Dendritic cell treated with granulocyte-macrophage colony-stimulating factor and Interleukin-4, amounts not matched to agents 40 ng/mL and 50 ng/mL, for 4 days (primary cell): ENCODE measurements around the gene KRT77.

Experiments
- H3K27ac Mint-ChIP-seq: one replicate; pipeline ENCODE4 v1.8.0; 2022; ENCODE audit warnings: mild to moderate bottlenecking, mixed read lengths
- H3K27me3 Mint-ChIP-seq: one replicate; pipeline ENCODE4 v1.8.0; 2022; ENCODE audit warnings: mild to moderate bottlenecking, mixed read lengths
- H3K36me3 Mint-ChIP-seq: one replicate; pipeline ENCODE4 v1.8.0; 2022; ENCODE audit warnings: low read depth, mixed read lengths
- H3K4me1 Mint-ChIP-seq: one replicate; pipeline ENCODE4 v1.8.0; 2022; ENCODE audit warnings: low read depth, mixed read lengths
- H3K4me3 Mint-ChIP-seq: one replicate; pipeline ENCODE4 v1.8.0; 2022; ENCODE audit warnings: mild to moderate bottlenecking, moderate library complexity, mixed read lengths
- H3K9me3 Mint-ChIP-seq: one replicate; pipeline ENCODE4 v1.8.0; 2022; ENCODE audit warnings: mixed read lengths
- intact Hi-C: fragments of 100-400 bp; cut with micrococcal nuclease; formaldehyde crosslinking; loops from one replicate; pipeline ENCODE4 v1.15.0; 2022

Gene KRT77

GRCh38 chr12:52684431-52684830, 18.9 kb downstream of the KRT77 start:
- H3K4me1 Mint-ChIP-seq: no peaks in the 10 kb centered on the region
- H3K9me3 Mint-ChIP-seq: no peaks in the 10 kb centered on the region
- intact Hi-C loops: no loop called here
- no peak overlapping the region for H3K4me3 Mint-ChIP-seq
- H3K36me3 Mint-ChIP-seq: no peaks in the 10 kb centered on the region
- no peak overlapping the region for H3K27ac Mint-ChIP-seq
- peaks cover 17% of the 10 kb centered on the region for H3K27me3 Mint-ChIP-seq

- no peak overlapping the region for H3K4me3 Mint-ChIP-seq
- H3K9me3 Mint-ChIP-seq: no peaks in the 10 kb centered on the region
- H3K4me1 Mint-ChIP-seq: no peaks in the 10 kb centered on the region
- no peaks in the 10 kb centered on the region for H3K36me3 Mint-ChIP-seq
- H3K27ac Mint-ChIP-seq: no peak overlapping the region
- peaks cover 14% of the 10 kb centered on the region for H3K27me3 Mint-ChIP-seq
- intact Hi-C loops: loop anchor here (2.0 kb wide), 1 partner anchor 27 kb away; no protein-coding TSS in a partner anchor
Measured at GRCh38 chr12:52683575-52684300, 19.6 kb downstream of the KRT77 start.

- Mint-ChIP-seq H3K4me3 (no peak overlapping the region), H3K27ac (no peak overlapping the region), H3K9me3 (no peaks in the 10 kb centered on the region), H3K27me3 (peaks cover 11% of the 10 kb centered on the region), H3K4me1 (no peaks in the 10 kb centered on the region), H3K36me3 (no peaks in the 10 kb centered on the region)
- intact Hi-C loops: loop anchor here (2.0 kb wide), 1 partner anchor 28 kb away; no protein-coding TSS in a partner anchor
Measured at GRCh38 chr12:52682938-52683574, 20.3 kb downstream of the KRT77 start.

- no peaks in the 10 kb centered on the region for H3K9me3 Mint-ChIP-seq
- no peak overlapping the region for H3K4me3 Mint-ChIP-seq
- no peaks in the 10 kb centered on the region for H3K36me3 Mint-ChIP-seq
- intact Hi-C loops: loop anchor here (2.0 kb wide), 1 partner anchor 28 kb away; no protein-coding TSS in a partner anchor
- peaks cover 10% of the 10 kb centered on the region for H3K27me3 Mint-ChIP-seq
- no peaks in the 10 kb centered on the region for H3K4me1 Mint-ChIP-seq
- H3K27ac Mint-ChIP-seq: no peak overlapping the region
Measured at GRCh38 chr12:52682381-52682660, 21.0 kb downstream of the KRT77 start.

GRCh38 chr12:52681526-52682380, 21.6 kb downstream of the KRT77 start:
- H3K27me3 Mint-ChIP-seq: peaks cover 10% of the 10 kb centered on the region

GRCh38 chr12:52680363-52680762, 23.0 kb downstream of the KRT77 start, which contains the start of gene KRT1:
TSS of gene KRT1 (minus strand) at chr12:52680407. CDS start at chr12:52680348, 59 bp downstream.
- Mint-ChIP-seq H3K9me3 (no peaks in the 10 kb centered on the region), H3K4me3 (no peak within 1 kb of the TSS), H3K27me3 (peaks cover 10% of the 10 kb centered on the region), H3K4me1 (no peaks in the 10 kb centered on the region), H3K36me3 (no peaks in the 10 kb centered on the region), H3K27ac (no peak within 1 kb of the TSS)
- intact Hi-C loops: no loop called here

More at GRCh38 chr12:52681526-52682380, 21.6 kb downstream of the KRT77 start:
- intact Hi-C loops: loop anchor here (2.0 kb wide), 1 partner anchor 29 kb away; no protein-coding TSS in a partner anchor
- H3K4me1 Mint-ChIP-seq: no peaks in the 10 kb centered on the region
- no peak overlapping the region for H3K27ac Mint-ChIP-seq
- H3K36me3 Mint-ChIP-seq: no peaks in the 10 kb centered on the region
- H3K4me3 Mint-ChIP-seq: no peak overlapping the region
- H3K9me3 Mint-ChIP-seq: no peaks in the 10 kb centered on the region

- Mint-ChIP-seq H3K27ac (no peak overlapping the region), H3K36me3 (no peaks in the 10 kb centered on the region), H3K4me3 (no peak overlapping the region), H3K4me1 (no peaks in the 10 kb centered on the region), H3K27me3 (peaks cover 10% of the 10 kb centered on the region), H3K9me3 (no peaks in the 10 kb centered on the region)
- intact Hi-C loops: no loop called here
Measured at GRCh38 chr12:52679875-52680274, 23.4 kb downstream of the KRT77 start.

GRCh38 chr12:52677671-52678070, 25.7 kb downstream of the KRT77 start:
- Mint-ChIP-seq H3K36me3 (no peaks in the 10 kb centered on the region), H3K4me3 (no peak overlapping the region), H3K27me3 (peaks cover 8% of the 10 kb centered on the region), H3K27ac (no peak overlapping the region), H3K9me3 (no peaks in the 10 kb centered on the region), H3K4me1 (no peaks in the 10 kb centered on the region)
- intact Hi-C loops: no loop called here

GRCh38 chr12:52677126-52677525, 26.2 kb downstream of the KRT77 start:
- Mint-ChIP-seq H3K4me3 (no peak overlapping the region), H3K4me1 (no peaks in the 10 kb centered on the region), H3K9me3 (no peaks in the 10 kb centered on the region), H3K27me3 (peaks cover 8% of the 10 kb centered on the region), H3K27ac (no peak overlapping the region), H3K36me3 (no peaks in the 10 kb centered on the region)
- intact Hi-C loops: no loop called here

GRCh38 chr12:52676163-52676562, 27.2 kb downstream of the KRT77 start:
- H3K27ac Mint-ChIP-seq: no peak overlapping the region
- no peaks in the 10 kb centered on the region for H3K4me1 Mint-ChIP-seq
- intact Hi-C loops: no loop called here
- H3K36me3 Mint-ChIP-seq: no peaks in the 10 kb centered on the region
- H3K4me3 Mint-ChIP-seq: no peak overlapping the region
- H3K27me3 Mint-ChIP-seq: peaks cover 8% of the 10 kb centered on the region
- H3K9me3 Mint-ChIP-seq: no peaks in the 10 kb centered on the region

- no peaks in the 10 kb centered on the region for H3K36me3 Mint-ChIP-seq
- intact Hi-C loops: no loop called here
- no peaks in the 10 kb centered on the region for H3K4me1 Mint-ChIP-seq
- H3K27ac Mint-ChIP-seq: no peak overlapping the region
- no peaks in the 10 kb centered on the region for H3K9me3 Mint-ChIP-seq
- H3K4me3 Mint-ChIP-seq: no peak overlapping the region
- H3K27me3 Mint-ChIP-seq: peaks cover 8% of the 10 kb centered on the region
Measured at GRCh38 chr12:52675301-52675701, 28.0 kb downstream of the KRT77 start.

- Mint-ChIP-seq H3K36me3 (no peaks in the 10 kb centered on the region), H3K4me3 (no peak overlapping the region), H3K27me3 (peaks cover 5% of the 10 kb centered on the region), H3K27ac (no peak overlapping the region), H3K4me1 (no peaks in the 10 kb centered on the region), H3K9me3 (no peaks in the 10 kb centered on the region)
- intact Hi-C loops: no loop called here
Measured at GRCh38 chr12:52674433-52674775, 28.9 kb downstream of the KRT77 start.

GRCh38 chr12:52673713-52674432, 29.5 kb downstream of the KRT77 start:
- Mint-ChIP-seq H3K27me3 (peaks cover 5% of the 10 kb centered on the region), H3K9me3 (no peaks in the 10 kb centered on the region), H3K36me3 (no peaks in the 10 kb centered on the region), H3K4me1 (no peaks in the 10 kb centered on the region), H3K4me3 (no peak overlapping the region), H3K27ac (no peak overlapping the region)
- intact Hi-C loops: no loop called here
